H1 (cell line): Measurements from ENCODE around the gene SLTM.

Source experiments
- CREB1 ChIP-seq: IDR thresholded peaks from 2 replicates; pipeline ENCODE4 v1.6.1; 2012; ENCODE audit warnings: inconsistent platforms
- FOSL1 ChIP-seq: IDR thresholded peaks from 2 replicates; pipeline ENCODE4 v1.6.1; 2011; ENCODE audit warnings: mild to moderate bottlenecking, low read depth, low read length, moderate library complexity; ENCODE audit not compliant: insufficient read depth
- POLR2A ChIP-seq, 2 experiments: IDR thresholded peaks; 1 replicate in 1 of 2; 2 replicates in 1 of 2; pipeline ENCODE4 v1.6.1; 2011; ENCODE audit warnings: low read depth in 2 of 2, low read length in 2 of 2, mild to moderate bottlenecking in 2 of 2; ENCODE audit errors: control extremely low read depth in 1 of 2
- RFX5 ChIP-seq: IDR thresholded peaks from 2 replicates; pipeline ENCODE4 v1.6.1; 2011; ENCODE audit warnings: low read depth, low read length, improper control_type of control experiment, borderline replicate concordance

DNA sequence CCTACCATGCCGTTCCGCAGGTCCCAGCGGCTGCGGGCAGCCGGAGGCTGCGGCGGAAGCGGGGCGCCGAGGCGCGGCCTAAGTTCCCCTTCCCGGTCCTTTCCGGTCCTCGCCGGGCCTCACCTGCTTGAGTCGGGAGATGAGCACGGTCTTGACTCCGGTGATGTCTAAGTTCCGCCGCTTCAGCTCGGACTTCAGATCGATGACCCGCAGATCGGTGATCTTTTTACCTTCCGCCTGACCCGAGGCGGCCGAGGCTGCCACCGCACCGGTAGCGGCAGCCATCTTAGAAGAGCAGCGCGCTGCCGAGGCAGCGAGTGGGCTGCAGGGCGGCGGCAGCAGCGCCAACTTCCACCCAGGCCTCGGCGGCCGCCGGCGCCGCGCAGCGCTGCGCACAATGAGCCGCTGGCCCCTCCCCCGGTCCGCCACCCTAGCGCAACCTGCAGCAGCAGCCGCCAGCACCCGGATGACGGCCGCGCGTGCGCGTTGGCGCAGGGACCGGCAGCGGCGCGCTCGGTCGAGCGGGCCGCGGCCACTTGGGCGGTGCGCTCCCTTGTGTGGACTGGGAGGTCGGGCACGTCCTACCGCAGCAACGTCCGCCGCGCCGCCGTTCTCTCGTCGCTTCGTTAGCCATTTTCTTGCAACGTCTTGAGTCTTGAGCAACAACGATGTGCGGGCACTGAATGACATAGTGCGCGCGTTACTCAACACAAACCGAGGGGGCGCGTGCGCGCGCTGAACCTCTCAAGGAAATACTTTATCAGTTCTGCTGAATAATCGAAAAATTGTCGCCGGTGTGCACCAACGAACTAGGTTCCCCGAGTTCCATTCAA, at the start of gene SLTM:
- peak; percentile 97 to 98 for TF ChIP-seq POLR2A (IDR thresholded peaks at IDR 0.05; ENCODE audit: control extremely low read depth in 1 of 2, low read depth in 2 of 2, low read length in 2 of 2)
- TF ChIP-seq FOSL1 = peak; percentile 32; the same call in 1 of the 2 replicates
- TF ChIP-seq CREB1 = peak; percentile 43; the same call in 1 of the 2 replicates
- TF ChIP-seq RFX5 = no peak
